IMR-90 (cell line): Measurements from ENCODE around the gene FAM83E. TPM values are rescaled to one million over a fixed set of nuclear protein-coding genes. Genes with fewer than 3 reads are reported as not detected.

Experiments used
- ATAC-seq: fragments of 200-7000 bp; cut with Tn5 transposase; 2 replicates; pipeline ENCODE4 v1.9.1; 2020; ENCODE audit warnings: low read depth, mild to moderate bottlenecking, moderate library complexity
- BruUV-seq: library from RNA; stranded (reverse); fragments of 400-500 nt; replicated peaks from 2 replicates; lab custom pipeline; 2021; lab: Mats Ljungman, UMichigan
- CTCF ChIA-PET: fragments of 300-600 bp; formaldehyde crosslinking; extraction: SDS; loops from one replicate; lab custom pipeline; 2021; ENCODE audit warnings: antibody characterized with exemption; lab: Yijun Ruan, JAX
- POLR2A ChIA-PET: fragments of 300-600 bp; sonication (Branson Sonifier 250); formaldehyde crosslinking; loops from one replicate; lab custom pipeline; 2022; ENCODE audit warnings: antibody characterized with exemption; ENCODE audit not compliant: unreplicated experiment; lab: Charles Lee
- DNase-seq: peaks from one replicate; pipeline ENCODE4 v3.0.0; 2013
- H2AFZ ChIP-seq: replicated peaks from 2 replicates; pipeline ENCODE3; 2013; ENCODE audit warnings: low read length, mild to moderate bottlenecking; ENCODE audit not compliant: poor library complexity
- H2AK5ac ChIP-seq: 2 replicates; pipeline ENCODE4 v1.6.1; 2013; ENCODE audit warnings: low read depth, low read length, inconsistent platforms
- H2AK9ac ChIP-seq: replicated peaks from 2 replicates; pipeline ENCODE3; 2013; ENCODE audit warnings: mild to moderate bottlenecking, low read depth, low read length, moderate library complexity; ENCODE audit not compliant: poor library complexity
- H2BK120ac ChIP-seq: 2 replicates; pipeline ENCODE4 v1.6.1; 2013; ENCODE audit warnings: low read depth, low read length, inconsistent platforms
- H2BK15ac ChIP-seq: 3 replicates; pipeline ENCODE4 v1.6.1; 2013; ENCODE audit warnings: low read depth, low read length, inconsistent platforms
- H2BK20ac ChIP-seq: 2 replicates; pipeline ENCODE4 v1.6.1; 2013; ENCODE audit warnings: low read depth, mild to moderate bottlenecking, inconsistent platforms, low read length, moderate library complexity
- H2BK5ac ChIP-seq: 2 replicates; pipeline ENCODE4 v1.6.1; 2013; ENCODE audit warnings: mild to moderate bottlenecking, low read depth, low read length, inconsistent platforms; ENCODE audit not compliant: poor library complexity, severe bottlenecking
- H3K14ac ChIP-seq: replicated peaks from 2 replicates; pipeline ENCODE4 v1.6.1; 2013; ENCODE audit warnings: low read depth, low read length, inconsistent platforms
- H3K18ac ChIP-seq: 2 replicates; pipeline ENCODE4 v1.6.1; 2013; ENCODE audit warnings: low read depth, low read length, control low read depth
- H3K23ac ChIP-seq: 2 replicates; pipeline ENCODE4 v1.6.1; 2013; ENCODE audit warnings: low read depth, low read length, inconsistent platforms
- H3K27ac ChIP-seq: 2 replicates; pipeline ENCODE4 v1.5.1; 2013; ENCODE audit warnings: mild to moderate bottlenecking, control low read depth, low read length; ENCODE audit not compliant: insufficient read depth
- H3K27me3 ChIP-seq: 2 replicates; pipeline ENCODE4 v1.6.1; 2013; ENCODE audit warnings: low read length; ENCODE audit not compliant: control insufficient read depth, insufficient read depth
- H3K36me3 ChIP-seq: 2 replicates; pipeline ENCODE4 v1.6.1; 2013; ENCODE audit warnings: low read length, mixed read lengths; ENCODE audit not compliant: control insufficient read depth, insufficient read depth
- H3K4ac ChIP-seq: 2 replicates; pipeline ENCODE4 v1.6.1; 2013; ENCODE audit warnings: low read depth, low read length, inconsistent platforms
- H3K4me1 ChIP-seq: 2 replicates; pipeline ENCODE4 v1.6.1; 2013; ENCODE audit warnings: low read length, mixed read lengths; ENCODE audit not compliant: control insufficient read depth, insufficient read depth
- H3K4me2 ChIP-seq: 2 replicates; pipeline ENCODE4 v1.6.1; 2013; ENCODE audit warnings: low read depth, mild to moderate bottlenecking, control low read depth, low read length, moderate library complexity
- H3K4me3 ChIP-seq: 2 replicates; pipeline ENCODE4 v1.5.1; 2013; ENCODE audit warnings: low read depth, mild to moderate bottlenecking, control low read depth, low read length, moderate library complexity; ENCODE audit not compliant: insufficient read depth
- H3K56ac ChIP-seq: 2 replicates; pipeline ENCODE4 v1.6.1; 2013; ENCODE audit warnings: low read length, inconsistent platforms; ENCODE audit not compliant: insufficient read depth; ENCODE audit errors: extremely low read depth
- H3K79me1 ChIP-seq, 2 experiments: 2 replicates each; pipeline ENCODE4 v1.6.1; 2013; ENCODE audit warnings: low read length in 2 of 2, inconsistent platforms in 1 of 2, low read depth in 1 of 2
- H3K9ac ChIP-seq: 2 replicates; pipeline ENCODE4 v1.6.1; 2013; ENCODE audit warnings: low read depth, low read length, control low read depth
- H3K9me1 ChIP-seq: 2 replicates; pipeline ENCODE4 v1.6.1; 2013; ENCODE audit warnings: low read length, inconsistent platforms; ENCODE audit not compliant: insufficient read depth
- H3K9me3 ChIP-seq: 2 replicates; pipeline ENCODE4 v1.6.1; 2013; ENCODE audit warnings: low read length; ENCODE audit not compliant: control insufficient read depth, insufficient read depth
- H4K20me1 ChIP-seq: 2 replicates; pipeline ENCODE4 v1.6.1; 2013; ENCODE audit warnings: low read length, inconsistent platforms; ENCODE audit not compliant: insufficient read depth
- H4K5ac ChIP-seq: 2 replicates; pipeline ENCODE4 v1.6.1; 2013; ENCODE audit warnings: mild to moderate bottlenecking, low read depth, low read length, control low read depth
- H4K8ac ChIP-seq, 2 experiments: 2 replicates each; pipeline ENCODE4 v1.6.1; 2013; ENCODE audit warnings: low read depth in 2 of 2, low read length in 2 of 2, control low read depth in 1 of 2, inconsistent platforms in 1 of 2
- H4K91ac ChIP-seq: 2 replicates; pipeline ENCODE4 v1.6.1; 2013; ENCODE audit warnings: low read depth, low read length, inconsistent platforms; ENCODE audit not compliant: insufficient read depth
- NFE2L2 ChIP-seq: fragments of 150-350 bp; IDR thresholded peaks from 2 replicates; pipeline ENCODE4 v1.6.1; 2016; ENCODE audit warnings: low read depth, mild to moderate bottlenecking, low read length
- SMC3 ChIP-seq: fragments of 150-350 bp; IDR thresholded peaks from 2 replicates; pipeline ENCODE4 v1.6.1; 2016; ENCODE audit warnings: low read depth, mild to moderate bottlenecking, antibody characterized with exemption, low read length, moderate library complexity
- WGBS, 2 experiments: methylation state at CpG; one replicate each; pipeline versions ENCODE4 v1.1.5 to v1.1.7; 2013; ENCODE audit warnings: missing lambda C conversion rate in 2 of 2; ENCODE audit not compliant: insufficient read length in 1 of 2; ENCODE audit errors: extremely low coverage in 2 of 2; 5-methylcytosine and 5-hydroxymethylcytosine counted together
- dilution Hi-C: fragments of 300-500 bp; cut with HindIII; formaldehyde crosslinking; loops from one replicate; pipeline ENCODE4 v1.14.3; 2018; ENCODE audit warnings: low sequenced_read_pairs; ENCODE audit not compliant: unreplicated experiment
- in situ Hi-C: fragments of 300-500 bp; cut with MboI; formaldehyde crosslinking; loops from 3 replicates; pipeline ENCODE4 v1.14.3; 2019; ENCODE audit warnings: low sequenced_read_pairs, inconsistent platforms, mixed read lengths
- intact Hi-C: fragments of 100-400 bp; cut with micrococcal nuclease; formaldehyde crosslinking; loops from 2 replicates; pipeline ENCODE4 v1.10.0; 2022
- polyA plus RNA-seq, 3 experiments: library from polyadenylated mRNA; depleted of rRNA; stranded (reverse); fragments of >200 nt; gene quantifications; 2 replicates each; pipeline ENCODE4 v1.2.3, GENCODE V29; 2012; ENCODE audit warnings: low replicate concordance in 1 of 3
- total RNA-seq: library from RNA; depleted of rRNA; stranded (reverse); fragments of >200 nt; gene quantifications from 2 replicates; pipeline ENCODE4 v1.2.3, GENCODE V29; 2012
- TF ChIP-seq, protein P1 (sequence below): fragments of 150-350 bp; IDR thresholded peaks from 2 replicates; pipeline ENCODE4 v1.6.1; 2017; ENCODE audit warnings: mild to moderate bottlenecking, antibody characterized with exemption, low read length, low read depth

The FAM83E gene
- total and polyA plus RNA-seq, 2 of the 4 experiments (the other 2 are of a cell fraction), result 0.05 to 0.36 TPM

DNA sequence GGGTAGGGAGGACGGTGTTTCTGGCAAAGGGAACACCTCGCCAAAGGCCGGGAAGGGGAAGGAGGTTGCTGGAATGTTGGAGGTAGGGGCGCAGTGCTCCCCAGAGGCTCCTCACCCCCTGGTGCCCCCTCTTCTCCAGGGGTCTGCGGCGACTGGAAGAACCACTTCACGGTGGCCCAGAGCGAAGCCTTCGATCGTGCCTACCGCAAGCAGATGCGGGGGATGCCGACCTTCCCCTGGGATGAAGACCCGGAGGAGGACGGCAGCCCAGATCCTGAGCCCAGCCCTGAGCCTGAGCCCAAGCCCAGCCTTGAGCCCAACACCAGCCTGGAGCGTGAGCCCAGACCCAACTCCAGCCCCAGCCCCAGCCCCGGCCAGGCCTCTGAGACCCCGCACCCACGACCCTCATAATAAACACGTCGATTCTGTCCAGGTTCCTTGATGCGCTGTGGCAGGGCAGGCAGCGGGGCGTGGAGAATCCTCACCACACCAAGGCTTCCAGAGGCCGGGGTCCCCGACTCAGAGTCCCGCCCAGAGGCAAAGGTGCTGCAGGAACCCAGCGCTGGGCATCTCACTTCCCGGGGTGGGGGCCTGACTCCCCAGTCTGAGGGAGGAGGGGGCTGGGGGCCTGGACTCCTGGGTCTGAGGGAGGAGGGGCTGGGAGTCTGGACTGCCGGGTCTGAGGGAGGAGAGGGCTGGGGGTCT, 15.7 kb downstream of the FAM83E start:
- DNase-seq (no peak), ATAC-seq (no peak)
- Histone ChIP-seq H2AFZ (no peak overlapping the region), H3K23ac (no peak overlapping the region), H4K91ac (no peak overlapping the region), H3K27me3 (peaks cover 17% of the 10 kb centered on the region), H3K14ac (no peak overlapping the region), H3K9me3 (no peaks in the 10 kb centered on the region), H3K56ac (no peak overlapping the region), H3K4ac (no peak overlapping the region), H3K79me1 (no peaks in the 10 kb centered on the region), H3K9ac (no peak overlapping the region), H2AK5ac (no peak overlapping the region), H3K4me3 (no peak overlapping the region), H4K8ac (no peak overlapping the region), H3K36me3 (no peaks in the 10 kb centered on the region), H2BK15ac (no peak overlapping the region), H4K5ac (no peak overlapping the region), H2BK120ac (no peak overlapping the region), H2BK20ac (no peak overlapping the region), H2BK5ac (no peak overlapping the region), H3K18ac (no peak overlapping the region), H3K4me1 (no peaks in the 10 kb centered on the region), H4K20me1 (no peaks in the 10 kb centered on the region), H2AK9ac (no peak overlapping the region), H3K9me1 (no peaks in the 10 kb centered on the region), H3K27ac (no peak overlapping the region), H3K4me2 (no peak overlapping the region)
- WGBS, 2 experiments, result 69% methylated on average over 15 of the region's 30 CpGs; no CpG with 5 or more reads in 1 of the 2 experiments
- CTCF ChIA-PET, result no interaction called here
- in situ Hi-C loops, result no loop called here
- POLR2A ChIA-PET, result no interaction called here
- BruUV-seq, result no TSS peak
- dilution Hi-C loops, result no loop called here
- TF ChIP-seq SMC3 (no peak), NFE2L2 (no peak)
- TF ChIP-seq, protein P1, sequence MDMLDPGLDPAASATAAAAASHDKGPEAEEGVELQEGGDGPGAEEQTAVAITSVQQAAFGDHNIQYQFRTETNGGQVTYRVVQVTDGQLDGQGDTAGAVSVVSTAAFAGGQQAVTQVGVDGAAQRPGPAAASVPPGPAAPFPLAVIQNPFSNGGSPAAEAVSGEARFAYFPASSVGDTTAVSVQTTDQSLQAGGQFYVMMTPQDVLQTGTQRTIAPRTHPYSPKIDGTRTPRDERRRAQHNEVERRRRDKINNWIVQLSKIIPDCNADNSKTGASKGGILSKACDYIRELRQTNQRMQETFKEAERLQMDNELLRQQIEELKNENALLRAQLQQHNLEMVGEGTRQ, result no peak
- intact Hi-C loops, result no loop called here
